Adrenal gland (tissue), 12 donors: Measurements from ENCODE around the gene NFIC. TPM values are rescaled to one million over a fixed set of nuclear protein-coding genes. Genes with fewer than 3 reads are reported as not detected.
"Not testable (repeated sequence)": the region's sequence is repeated elsewhere in the genome, so short reads cannot be mapped to it uniquely, and the experiment has no call there.

Experiments
- DNase-seq, 7 donors: peaks; one replicate each; pipeline ENCODE4 v3.0.0-alpha.2; 2019 to 2020
- H3K27ac ChIP-seq, 5 donors: fragments of 200-600 bp; sonication (generic) in 4 of 5; 1 replicate in 3 of 5; 2 replicates in 2 of 5; pipeline versions ENCODE4 v1.5.1 to v1.8.0; 2016 to 2020; ENCODE audit warnings: mild to moderate bottlenecking in 1 of 5
- H3K27me3 ChIP-seq: fragments of 200-600 bp; 2 replicates; pipeline ENCODE4 v1.8.0; 2021
- H3K36me3 ChIP-seq, 2 donors: fragments of 200-600 bp; replicated peaks in 1 of 2; 1 replicate in 1 of 2; 2 replicates in 1 of 2; pipeline versions ENCODE4 v1.5.1 to v1.8.0; 2018 to 2022
- H3K4me1 ChIP-seq, 2 donors: fragments of 200-600 bp; replicated peaks in 1 of 2; 1 replicate in 1 of 2; 2 replicates in 1 of 2; pipeline versions ENCODE4 v1.5.1 to v1.8.0; 2018 to 2021
- H3K4me3 ChIP-seq, 4 donors: fragments of 200-600 bp; sonication (generic) in 3 of 4; one replicate each; pipeline ENCODE4 v1.5.1; 2016 to 2018
- H3K9me3 ChIP-seq, 3 donors: fragments of 200-600 bp; sonication (generic) in 1 of 3; replicated peaks in 1 of 3; 1 replicate in 2 of 3; 2 replicates in 1 of 3; pipeline versions ENCODE4 v1.5.1 to v1.8.0; 2016 to 2021
- POLR2A ChIP-seq, 2 donors: fragments of 450-650 bp; IDR thresholded peaks; one replicate each; pipeline ENCODE4 v1.6.1; 2017; ENCODE audit warnings: antibody characterized with exemption in 2 of 2, mild to moderate bottlenecking in 2 of 2, moderate library complexity in 1 of 2
- WGBS, 4 donors: extraction: QIAGEN DNeasy Blood & Tissue Kit in 2 of 4; methylation state at CpG; one replicate each; pipeline versions ENCODE4 v1.1.5 to v1.1.7; 2013 to 2017; 5-methylcytosine and 5-hydroxymethylcytosine counted together
- intact Hi-C, 2 donors: fragments of 100-400 bp; cut with DNase I; formaldehyde crosslinking; loops; one replicate each; pipeline versions ENCODE4 v1.14.1 to v1.15.0; 2022 to 2023
- polyA plus RNA-seq, 3 donors: library from polyadenylated mRNA; stranded (reverse); fragments of 200-250 nt in 2 of 3; fragments of 350-450 nt in 1 of 3; fragmentation: Illumina TruSeq in 1 of 3; extraction: RNeasy Lipid Tissue Mini Kit (QIAGEN cat#74804) in 1 of 3; gene quantifications; one replicate each; pipeline ENCODE4 v1.2.3, GENCODE V29; 2013 to 2014
- total RNA-seq, 9 donors: library from RNA; depleted of rRNA in 4 of 9; stranded (reverse); fragments of >200 nt in 4 of 9; fragments of 120-200 nt in 1 of 9; fragmentation: NEBNext Ultra II Directional in 1 of 9; extraction: Animal tissue kit (Norgen Biotek cat#: 25700) in 1 of 9; gene quantifications; one replicate each; pipeline versions ENCODE4 v1.1.0 to v1.2.4, GENCODE V29; 2013 to 2023
- TF ChIP-seq, protein P1 (sequence below), 6 experiments: fragments of 450-650 bp in 4 of 6; fragments of 200-600 bp in 2 of 6; sonication (generic) in 1 of 6; IDR thresholded peaks; 1 replicate in 5 of 6; 2 replicates in 1 of 6; pipeline versions ENCODE4 v1.5.1 to v1.8.0; 2016 to 2021; ENCODE audit warnings: antibody characterized with exemption in 6 of 6, mild to moderate bottlenecking in 2 of 6, moderate library complexity in 1 of 6
- donor health status: healthy with polysubstance abuse.
- donor health status: Bipolar disorder and iron deficiency.
- donor health status: DM: yes; HTN: yes; CAD: no.
- donor health status: DM: no; HTN: no; CAD: no.
- donor health status: DM: no; HTN: no; CAD: no.
- donor health status: DM: yes; HTN: yes; CAD: no.

NFIC gene
- total and polyA plus RNA-seq, 12 donors, result 3.5 to 329 (median 171) TPM

DNA sequence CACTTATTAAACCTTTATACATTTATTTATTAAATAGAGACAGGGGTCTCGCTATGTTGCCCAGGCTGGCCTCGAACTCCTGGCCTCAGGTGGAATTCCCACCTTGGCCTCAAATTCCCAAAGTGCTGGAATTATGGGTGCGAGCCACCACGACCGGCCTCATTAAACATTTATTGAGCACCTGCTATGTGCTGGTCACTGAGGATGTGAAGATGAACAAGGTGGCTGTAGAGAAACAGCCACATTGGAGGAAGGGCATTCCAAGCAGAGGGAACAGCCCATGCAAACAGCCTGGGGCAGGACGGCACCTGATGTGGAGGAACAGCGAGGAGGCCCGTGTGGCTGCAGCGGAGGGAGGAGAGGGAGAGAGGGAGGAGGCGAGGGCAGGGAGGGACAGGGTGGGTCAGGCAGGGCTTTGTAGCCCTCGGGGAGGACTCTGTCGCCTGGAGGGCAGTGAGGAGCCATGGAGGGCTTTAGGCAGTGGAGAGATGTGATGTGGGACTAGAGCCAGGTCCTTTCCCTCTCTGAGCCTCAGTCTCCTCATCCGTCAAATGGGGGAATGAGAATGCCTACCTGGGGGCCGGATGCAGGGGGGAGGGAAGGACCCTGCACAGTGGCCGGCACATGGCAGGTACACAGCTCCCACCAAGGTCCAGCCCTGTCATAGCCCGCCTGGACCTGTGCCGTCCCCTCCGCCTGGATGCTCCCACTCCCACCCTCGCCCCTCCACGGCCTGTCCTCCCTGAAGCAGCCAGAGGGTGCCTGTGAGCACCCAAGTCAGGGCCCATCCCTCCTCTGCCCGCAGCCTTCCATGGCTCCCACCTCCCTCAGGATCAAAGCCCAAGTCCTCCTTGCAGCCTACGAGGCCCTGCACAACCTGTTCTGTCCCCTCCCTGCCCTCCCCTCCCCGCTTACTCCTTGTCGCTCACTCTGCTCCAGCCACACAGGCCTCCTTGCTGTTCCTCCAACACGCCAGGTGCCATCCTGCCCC lies 21.5 kb upstream of the NFIC start:
- Histone ChIP-seq H3K4me1 (peaks cover 18 to 24% of the 10 kb centered on the region in 2 donors), H3K27me3 (no peaks in the 10 kb centered on the region), H3K9me3 (no peaks in the 10 kb centered on the region), H3K36me3 (no peaks in the 10 kb centered on the region), H3K4me3 (no peak overlapping the region), H3K27ac (peak overlapping the region in 3 of 5 donors; percentile 33 to 93 (median 84))
- TF ChIP-seq, protein P1, sequence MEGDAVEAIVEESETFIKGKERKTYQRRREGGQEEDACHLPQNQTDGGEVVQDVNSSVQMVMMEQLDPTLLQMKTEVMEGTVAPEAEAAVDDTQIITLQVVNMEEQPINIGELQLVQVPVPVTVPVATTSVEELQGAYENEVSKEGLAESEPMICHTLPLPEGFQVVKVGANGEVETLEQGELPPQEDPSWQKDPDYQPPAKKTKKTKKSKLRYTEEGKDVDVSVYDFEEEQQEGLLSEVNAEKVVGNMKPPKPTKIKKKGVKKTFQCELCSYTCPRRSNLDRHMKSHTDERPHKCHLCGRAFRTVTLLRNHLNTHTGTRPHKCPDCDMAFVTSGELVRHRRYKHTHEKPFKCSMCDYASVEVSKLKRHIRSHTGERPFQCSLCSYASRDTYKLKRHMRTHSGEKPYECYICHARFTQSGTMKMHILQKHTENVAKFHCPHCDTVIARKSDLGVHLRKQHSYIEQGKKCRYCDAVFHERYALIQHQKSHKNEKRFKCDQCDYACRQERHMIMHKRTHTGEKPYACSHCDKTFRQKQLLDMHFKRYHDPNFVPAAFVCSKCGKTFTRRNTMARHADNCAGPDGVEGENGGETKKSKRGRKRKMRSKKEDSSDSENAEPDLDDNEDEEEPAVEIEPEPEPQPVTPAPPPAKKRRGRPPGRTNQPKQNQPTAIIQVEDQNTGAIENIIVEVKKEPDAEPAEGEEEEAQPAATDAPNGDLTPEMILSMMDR (IDR thresholded peaks at IDR 0.05), result no peak
- no peak for TF ChIP-seq POLR2A (IDR thresholded peaks at IDR 0.05)
- intact Hi-C loops, result no loop called here
- 87 to 91% (median 88%) methylated on average over 18 to 25 of the region's 25 CpGs for WGBS, 4 donors
- DNase-seq, result no peak

DNA sequence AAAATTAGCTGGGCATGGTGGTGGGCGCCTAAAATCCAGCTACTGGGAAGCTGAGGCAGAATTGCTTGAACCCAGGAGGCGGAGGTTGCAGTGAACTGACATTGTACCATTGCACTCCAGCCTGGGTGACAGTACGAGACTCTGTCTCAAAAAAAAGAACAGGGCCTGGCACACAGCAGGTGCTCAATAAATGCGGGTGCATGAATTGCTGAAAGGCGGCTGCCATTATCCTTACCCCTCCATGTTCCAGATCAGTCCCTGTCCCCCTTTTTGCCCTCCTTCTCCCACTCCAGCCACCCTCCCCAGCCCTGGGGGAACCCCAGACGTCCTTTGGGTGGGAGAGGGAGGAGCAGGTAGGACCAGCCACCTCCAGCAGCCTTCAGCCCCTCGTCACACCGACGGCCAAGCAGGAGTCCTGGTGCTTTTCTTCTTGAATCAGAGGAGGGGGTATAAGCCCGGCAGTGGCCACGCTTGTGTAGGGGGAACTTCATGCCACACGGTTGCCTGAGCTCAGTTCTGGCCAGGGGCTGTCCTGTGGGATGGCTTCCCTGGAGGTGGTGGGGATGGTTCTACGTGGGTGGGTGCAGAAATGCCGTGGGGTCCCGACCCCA lies 20.4 kb upstream of the NFIC start:
- Histone ChIP-seq H3K27ac (peak overlapping the region in 4 of 5 donors; percentile 54 to 91 (median 75)), H3K27me3 (no peaks in the 10 kb centered on the region), H3K36me3 (no peaks in the 10 kb centered on the region), H3K9me3 (no peaks in the 10 kb centered on the region), H3K4me3 (peak overlapping the region in 1 of 4 donors; percentile 17), H3K4me1 (peaks cover 18 to 24% of the 10 kb centered on the region in 2 donors)
- DNase-seq, result no peak
- no peak for TF ChIP-seq POLR2A (IDR thresholded peaks at IDR 0.05)
- TF ChIP-seq, protein P1 (IDR thresholded peaks at IDR 0.05), result no peak
- intact Hi-C loops, result no loop called here
- 58 to 85% (median 63%) methylated on average over 6 to 15 of the region's 15 CpGs for WGBS, 4 donors

DNA sequence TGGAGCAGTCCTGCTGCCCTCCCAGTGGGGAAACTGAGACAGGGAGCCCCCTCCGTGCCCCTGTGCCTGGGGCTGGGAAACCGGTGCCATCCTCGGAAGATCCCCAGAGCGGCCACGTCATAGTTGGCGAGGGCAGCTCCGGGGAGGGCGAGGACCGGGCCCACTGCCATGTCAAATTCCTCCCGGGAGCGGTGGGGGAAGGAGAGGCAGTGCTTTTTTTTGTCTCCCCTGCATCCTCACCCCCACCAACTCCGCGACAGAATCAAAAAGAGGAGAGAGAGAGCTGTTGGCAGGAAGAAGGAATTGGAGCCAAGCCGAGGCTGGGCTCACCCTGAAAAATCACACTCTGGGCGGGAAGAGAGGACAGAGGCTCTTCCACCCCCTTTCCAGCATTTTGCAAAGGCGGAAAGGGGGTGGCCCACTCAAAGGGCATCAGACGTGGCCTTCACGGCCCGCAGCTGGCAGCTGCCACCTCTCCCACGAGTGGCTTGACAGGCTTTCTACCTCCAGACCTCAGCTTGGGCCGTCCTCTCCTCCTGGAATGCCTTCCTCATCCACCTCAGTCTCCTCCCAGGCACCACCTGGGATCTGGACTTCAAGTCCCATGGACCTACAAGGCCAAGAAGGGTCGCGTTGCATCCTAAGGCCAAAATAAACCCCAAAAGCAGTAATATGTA lies 19.6 kb upstream of the NFIC start:
- peak in 1 of 2 donors; percentile 8 for TF ChIP-seq POLR2A (IDR thresholded peaks at IDR 0.05)
- TF ChIP-seq, protein P1 (IDR thresholded peaks at IDR 0.05), result no peak
- peaks cover 18 to 24% of the 10 kb centered on the region in 2 donors for H3K4me1 ChIP-seq
- H3K9me3 ChIP-seq, result no peaks in the 10 kb centered on the region
- intact Hi-C loops, result no loop called here
- no peaks in the 10 kb centered on the region for H3K27me3 ChIP-seq
- peak; percentile 79 to 92 (median 88) for DNase-seq
- 17 to 32% (median 21%) methylated on average over 21 to 23 of the region's 23 CpGs for WGBS, 4 donors
- H3K27ac ChIP-seq, result peak overlapping the region in 4 of 5 donors; percentile 54 to 91 (median 75)
- H3K36me3 ChIP-seq, result no peaks in the 10 kb centered on the region
- peak overlapping the region in 1 of 4 donors; percentile 17 for H3K4me3 ChIP-seq

DNA sequence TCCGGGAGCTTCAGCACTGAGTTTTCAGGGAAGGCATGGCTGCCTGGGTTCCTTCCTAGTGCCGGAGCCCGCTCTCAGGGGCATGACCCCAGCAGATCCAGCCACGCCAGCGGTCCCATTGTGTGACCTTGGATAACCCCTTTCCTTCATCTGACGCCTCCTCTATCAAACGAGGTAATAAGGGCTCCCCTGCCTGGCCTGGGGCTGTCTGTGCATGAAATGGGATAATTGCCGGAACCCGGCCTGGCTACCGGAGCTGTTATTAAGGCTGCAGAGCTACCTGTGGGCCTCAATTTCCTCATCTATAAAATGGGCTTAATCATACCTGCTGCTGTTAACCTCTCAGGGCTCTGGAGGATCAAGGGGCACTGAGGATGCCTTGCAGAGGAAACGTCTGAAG lies 18.3 kb upstream of the NFIC start:
- 75 to 93% (median 84%) methylated on average over 5 to 11 of the region's 11 CpGs for WGBS, 4 donors
- Histone ChIP-seq H3K36me3 (no peaks in the 10 kb centered on the region), H3K4me3 (no peak overlapping the region), H3K27me3 (no peaks in the 10 kb centered on the region), H3K4me1 (peaks cover 15 to 22% of the 10 kb centered on the region in 2 donors), H3K9me3 (no peaks in the 10 kb centered on the region), H3K27ac (peak overlapping the region in 1 of 5 donors; percentile 3)
- TF ChIP-seq POLR2A (IDR thresholded peaks at IDR 0.05), result no peak
- TF ChIP-seq, protein P1 (IDR thresholded peaks at IDR 0.05), result no peak
- intact Hi-C loops, result no loop called here
- DNase-seq, result no peak

DNA sequence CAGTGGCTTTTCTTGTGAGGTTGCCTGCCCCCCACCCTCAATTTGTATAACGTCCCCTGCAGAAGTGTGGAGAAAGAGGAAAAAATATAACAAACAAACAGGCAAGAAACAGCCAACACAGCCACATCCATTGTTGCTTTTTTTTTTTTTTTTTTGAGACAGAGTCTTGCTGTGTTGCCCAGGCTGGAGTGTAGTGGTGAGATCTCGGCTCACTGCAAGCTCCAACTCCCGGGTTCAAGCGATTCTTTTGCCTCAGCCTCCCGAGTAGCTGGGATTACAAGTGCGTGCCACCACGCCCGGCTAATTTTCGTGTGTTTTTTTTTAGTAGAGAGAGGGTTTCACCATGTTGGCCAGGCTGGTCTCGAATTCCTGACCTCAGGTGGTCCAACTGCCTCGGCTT lies 17.9 kb upstream of the NFIC start:
- DNase-seq, H3K36me3 ChIP-seq, intact Hi-C loops, H3K9me3 ChIP-seq, H3K27ac ChIP-seq, H3K27me3 ChIP-seq, H3K4me3 ChIP-seq: not testable (repeated sequence)
- WGBS, 4 donors, result 91 to 94% (median 94%) methylated on average over 11 of the region's 11 CpGs
- H3K4me1 ChIP-seq, result peaks cover 11 to 18% of the 10 kb centered on the region in 2 donors
